HUES48 (cell line): ENCODE measurements around the gene P2RY14.

ENCODE experiments used
- H3K27ac ChIP-seq: one replicate; pipeline ENCODE4 v1.7.0; 2013; ENCODE audit warnings: low read depth, low read length, inconsistent platforms
- H3K27me3 ChIP-seq: 2 replicates; pipeline ENCODE4 v1.6.1; 2013; ENCODE audit warnings: mild to moderate bottlenecking, low read length; ENCODE audit not compliant: control insufficient read depth, insufficient read depth
- H3K36me3 ChIP-seq: 2 replicates; pipeline ENCODE4 v1.6.1; 2013; ENCODE audit warnings: low read length; ENCODE audit not compliant: control insufficient read depth, insufficient read depth
- H3K4me1 ChIP-seq: 2 replicates; pipeline ENCODE4 v1.6.1; 2013; ENCODE audit warnings: mild to moderate bottlenecking, low read length; ENCODE audit not compliant: control insufficient read depth, insufficient read depth
- H3K4me3 ChIP-seq: 2 replicates; pipeline ENCODE4 v1.5.1; 2013; ENCODE audit warnings: mild to moderate bottlenecking, low read depth, low read length
- H3K9ac ChIP-seq: 2 replicates; pipeline ENCODE4 v1.6.1; 2013; ENCODE audit warnings: mild to moderate bottlenecking, low read depth, low read length, moderate library complexity
- H3K9me3 ChIP-seq: 2 replicates; pipeline ENCODE4 v1.6.1; 2013; ENCODE audit warnings: low read length; ENCODE audit not compliant: control insufficient read depth, insufficient read depth

The P2RY14 gene

GRCh38 chr3:151314593-151314992 lies 36.3 kb upstream of the P2RY14 start:
- Histone ChIP-seq H3K9ac (no peak overlapping the region), H3K9me3 (no peaks in the 10 kb centered on the region), H3K27ac (peak overlapping the region; percentile 77), H3K36me3 (no peaks in the 10 kb centered on the region), H3K4me1 (peaks cover 46% of the 10 kb centered on the region), H3K27me3 (no peaks in the 10 kb centered on the region), H3K4me3 (no peak overlapping the region)

GRCh38 chr3:151314137-151314536 lies 35.8 kb upstream of the P2RY14 start:
- Histone ChIP-seq H3K9ac (no peak overlapping the region), H3K4me1 (peaks cover 45% of the 10 kb centered on the region), H3K27me3 (no peaks in the 10 kb centered on the region), H3K4me3 (no peak overlapping the region), H3K36me3 (no peaks in the 10 kb centered on the region), H3K9me3 (no peaks in the 10 kb centered on the region), H3K27ac (peak overlapping the region; percentile 77)

- Histone ChIP-seq H3K27ac (no peak overlapping the region), H3K9me3 (no peaks in the 10 kb centered on the region), H3K4me1 (peaks cover 38% of the 10 kb centered on the region), H3K9ac (no peak overlapping the region), H3K4me3 (no peak overlapping the region), H3K27me3 (no peaks in the 10 kb centered on the region), H3K36me3 (no peaks in the 10 kb centered on the region)
Measured at GRCh38 chr3:151312972-151313371, 34.6 kb upstream of the P2RY14 start.

GRCh38 chr3:151309566-151309965 lies 31.2 kb upstream of the P2RY14 start:
- Histone ChIP-seq H3K36me3 (no peaks in the 10 kb centered on the region), H3K27ac (no peak overlapping the region), H3K9ac (no peak overlapping the region), H3K4me3 (no peak overlapping the region), H3K27me3 (no peaks in the 10 kb centered on the region), H3K9me3 (no peaks in the 10 kb centered on the region), H3K4me1 (peaks cover 49% of the 10 kb centered on the region)

- no peaks in the 10 kb centered on the region for H3K36me3 ChIP-seq
- H3K4me3 ChIP-seq: no peak overlapping the region
- peaks cover 45% of the 10 kb centered on the region for H3K4me1 ChIP-seq
- peak overlapping the region; percentile 57 for H3K27ac ChIP-seq
- no peaks in the 10 kb centered on the region for H3K9me3 ChIP-seq
- H3K27me3 ChIP-seq: no peaks in the 10 kb centered on the region
- H3K9ac ChIP-seq: no peak overlapping the region
Measured at GRCh38 chr3:151307583-151308488, 29.5 kb upstream of the P2RY14 start.

- H3K27ac ChIP-seq: peak overlapping the region; percentile 78
- no peak overlapping the region for H3K4me3 ChIP-seq
- no peaks in the 10 kb centered on the region for H3K27me3 ChIP-seq
- no peaks in the 10 kb centered on the region for H3K36me3 ChIP-seq
- H3K4me1 ChIP-seq: peaks cover 43% of the 10 kb centered on the region
- no peak overlapping the region; the same call in 1 of the 2 replicates for H3K9ac ChIP-seq
- no peaks in the 10 kb centered on the region for H3K9me3 ChIP-seq
Measured at GRCh38 chr3:151307131-151307530, 28.8 kb upstream of the P2RY14 start.

GRCh38 chr3:151306168-151306810 lies 27.9 kb upstream of the P2RY14 start:
- Histone ChIP-seq H3K4me1 (peaks cover 43% of the 10 kb centered on the region), H3K4me3 (no peak overlapping the region), H3K27me3 (no peaks in the 10 kb centered on the region), H3K27ac (peak overlapping the region; percentile 78), H3K9me3 (no peaks in the 10 kb centered on the region), H3K9ac (no peak overlapping the region; the same call in 1 of the 2 replicates), H3K36me3 (no peaks in the 10 kb centered on the region)

GRCh38 chr3:151305775-151306151 lies 27.4 kb upstream of the P2RY14 start:
- no peaks in the 10 kb centered on the region for H3K27me3 ChIP-seq
- peaks cover 43% of the 10 kb centered on the region for H3K4me1 ChIP-seq
- peak overlapping the region; percentile 5; the same call in 1 of the 2 replicates for H3K9ac ChIP-seq
- H3K36me3 ChIP-seq: no peaks in the 10 kb centered on the region
- H3K27ac ChIP-seq: peak overlapping the region; percentile 78
- no peaks in the 10 kb centered on the region for H3K9me3 ChIP-seq
- H3K4me3 ChIP-seq: no peak overlapping the region

GRCh38 chr3:151305060-151305774 lies 26.9 kb upstream of the P2RY14 start:
- H3K27ac ChIP-seq: peak overlapping the region; percentile 78
- peak overlapping the region; percentile 39; the same call in 1 of the 2 replicates for H3K9ac ChIP-seq
- no peaks in the 10 kb centered on the region for H3K27me3 ChIP-seq
- no peaks in the 10 kb centered on the region for H3K9me3 ChIP-seq
- H3K4me3 ChIP-seq: no peak overlapping the region; the same call in 1 of the 2 replicates
- H3K4me1 ChIP-seq: peaks cover 43% of the 10 kb centered on the region
- no peaks in the 10 kb centered on the region for H3K36me3 ChIP-seq

GRCh38 chr3:151303751-151304150 lies 25.4 kb upstream of the P2RY14 start:
- Histone ChIP-seq H3K27me3 (no peaks in the 10 kb centered on the region), H3K4me1 (peaks cover 43% of the 10 kb centered on the region), H3K27ac (no peak overlapping the region), H3K9me3 (no peaks in the 10 kb centered on the region), H3K36me3 (no peaks in the 10 kb centered on the region), H3K9ac (no peak overlapping the region), H3K4me3 (no peak overlapping the region)
